PFSK-1 (cell line): ENCODE results near the gene AMMECR1.

Experiments used
- FOXP2 ChIP-seq: optimal IDR thresholded peaks from 2 replicates; pipeline ENCODE3; 2011; ENCODE audit warnings: borderline replicate concordance, control low read depth, inconsistent platforms; ENCODE audit not compliant: insufficient read depth; ENCODE audit errors: extremely low read length, extremely low read depth
- POLR2AphosphoS5 ChIP-seq: IDR thresholded peaks from 2 replicates; pipeline ENCODE4 v1.6.1; 2012; ENCODE audit warnings: low read depth, mild to moderate bottlenecking, control low read depth, low read length, moderate library complexity
- SIN3A ChIP-seq: IDR thresholded peaks from 2 replicates; pipeline ENCODE4 v1.6.1; 2012; ENCODE audit warnings: mild to moderate bottlenecking, low read length, moderate library complexity, borderline replicate concordance; ENCODE audit not compliant: insufficient read depth
- TAF1 ChIP-seq: IDR thresholded peaks from 2 replicates; pipeline ENCODE4 v1.6.1; 2012; ENCODE audit warnings: low read length, control low read depth, borderline replicate concordance; ENCODE audit not compliant: insufficient read depth
- TF ChIP-seq, protein P1 (sequence below), 2 experiments: IDR thresholded peaks; 2 replicates each; pipeline versions ENCODE4 v1.6.1 to v1.8.0; 2011 to 2012; ENCODE audit warnings: low read depth in 2 of 2, low read length in 2 of 2, control low read depth in 1 of 2, inconsistent platforms in 1 of 2, mild to moderate bottlenecking in 1 of 2, moderate library complexity in 1 of 2; ENCODE audit not compliant: insufficient read depth in 1 of 2

AMMECR1 gene

DNA sequence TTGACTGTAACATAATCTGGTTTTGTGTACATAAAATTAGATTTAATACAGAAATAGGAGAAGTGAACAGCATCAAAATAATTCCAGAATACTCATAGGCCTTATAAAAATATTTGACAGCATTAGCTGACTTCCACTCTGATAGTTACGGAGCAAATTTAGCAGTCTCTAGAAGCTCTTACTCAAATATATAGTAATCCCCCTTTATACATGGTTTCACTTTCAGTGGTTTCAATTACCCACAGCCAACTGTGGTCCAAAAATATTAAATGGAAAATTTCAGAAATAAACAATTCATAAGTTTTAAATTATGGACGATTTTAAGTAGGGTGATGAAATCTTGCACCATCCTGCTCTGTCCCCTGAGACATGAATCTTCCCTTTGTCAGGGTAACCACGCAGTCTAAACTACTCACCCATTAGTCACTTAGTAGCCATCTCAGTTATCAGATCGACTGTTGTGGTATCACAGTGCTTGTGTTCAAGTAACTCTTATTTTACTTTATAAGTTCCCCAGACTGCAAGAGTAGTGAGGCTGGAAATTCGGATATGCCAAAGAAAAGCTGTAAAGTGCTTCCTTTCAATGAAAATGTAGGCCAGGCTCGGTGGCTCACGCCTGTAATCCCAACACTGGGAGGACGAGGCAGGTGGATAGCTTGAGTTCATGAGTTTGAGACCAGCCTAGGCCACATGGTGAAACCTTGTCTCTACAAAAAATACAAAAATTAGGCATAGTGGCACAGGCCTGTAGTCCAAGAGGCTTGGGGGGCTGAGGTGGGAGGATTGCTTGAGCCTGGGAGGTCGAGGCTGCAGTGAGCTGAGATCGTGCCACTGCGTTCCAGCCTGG lies 23.5 kb upstream of the AMMECR1 start:
- TF ChIP-seq, protein P1, sequence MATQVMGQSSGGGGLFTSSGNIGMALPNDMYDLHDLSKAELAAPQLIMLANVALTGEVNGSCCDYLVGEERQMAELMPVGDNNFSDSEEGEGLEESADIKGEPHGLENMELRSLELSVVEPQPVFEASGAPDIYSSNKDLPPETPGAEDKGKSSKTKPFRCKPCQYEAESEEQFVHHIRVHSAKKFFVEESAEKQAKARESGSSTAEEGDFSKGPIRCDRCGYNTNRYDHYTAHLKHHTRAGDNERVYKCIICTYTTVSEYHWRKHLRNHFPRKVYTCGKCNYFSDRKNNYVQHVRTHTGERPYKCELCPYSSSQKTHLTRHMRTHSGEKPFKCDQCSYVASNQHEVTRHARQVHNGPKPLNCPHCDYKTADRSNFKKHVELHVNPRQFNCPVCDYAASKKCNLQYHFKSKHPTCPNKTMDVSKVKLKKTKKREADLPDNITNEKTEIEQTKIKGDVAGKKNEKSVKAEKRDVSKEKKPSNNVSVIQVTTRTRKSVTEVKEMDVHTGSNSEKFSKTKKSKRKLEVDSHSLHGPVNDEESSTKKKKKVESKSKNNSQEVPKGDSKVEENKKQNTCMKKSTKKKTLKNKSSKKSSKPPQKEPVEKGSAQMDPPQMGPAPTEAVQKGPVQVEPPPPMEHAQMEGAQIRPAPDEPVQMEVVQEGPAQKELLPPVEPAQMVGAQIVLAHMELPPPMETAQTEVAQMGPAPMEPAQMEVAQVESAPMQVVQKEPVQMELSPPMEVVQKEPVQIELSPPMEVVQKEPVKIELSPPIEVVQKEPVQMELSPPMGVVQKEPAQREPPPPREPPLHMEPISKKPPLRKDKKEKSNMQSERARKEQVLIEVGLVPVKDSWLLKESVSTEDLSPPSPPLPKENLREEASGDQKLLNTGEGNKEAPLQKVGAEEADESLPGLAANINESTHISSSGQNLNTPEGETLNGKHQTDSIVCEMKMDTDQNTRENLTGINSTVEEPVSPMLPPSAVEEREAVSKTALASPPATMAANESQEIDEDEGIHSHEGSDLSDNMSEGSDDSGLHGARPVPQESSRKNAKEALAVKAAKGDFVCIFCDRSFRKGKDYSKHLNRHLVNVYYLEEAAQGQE (IDR thresholded peaks at IDR 0.05; ENCODE audit: insufficient read depth in 1 of 2, low read depth in 2 of 2, low read length in 2 of 2) = no peak
- TF ChIP-seq SIN3A = no peak

DNA sequence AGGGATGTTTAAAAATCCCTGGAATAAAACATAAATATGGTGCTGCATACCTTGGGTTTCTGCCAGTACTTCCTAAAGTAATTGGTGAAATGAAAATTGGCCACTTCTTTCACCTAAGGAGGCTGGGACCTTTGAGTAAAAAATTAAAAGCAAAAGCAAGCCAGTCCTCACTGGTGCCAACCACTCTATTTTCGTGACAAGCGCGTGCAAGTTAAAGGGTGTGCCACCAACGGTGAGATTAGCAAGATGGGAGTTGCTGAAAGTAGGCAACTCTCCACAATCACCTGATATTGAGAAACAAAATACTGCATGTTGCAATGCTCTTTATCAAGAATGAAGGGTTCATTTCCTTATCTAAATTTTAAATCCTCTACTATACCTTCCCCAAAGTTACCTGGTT lies 21.1 kb upstream of the AMMECR1 start:
- TF ChIP-seq SIN3A (no peak), TAF1 (no peak), FOXP2 (no peak), POLR2AphosphoS5 (no peak)
- TF ChIP-seq, protein P1 (IDR thresholded peaks at IDR 0.05; ENCODE audit: insufficient read depth in 1 of 2, low read depth in 2 of 2, low read length in 2 of 2) = no peak

DNA sequence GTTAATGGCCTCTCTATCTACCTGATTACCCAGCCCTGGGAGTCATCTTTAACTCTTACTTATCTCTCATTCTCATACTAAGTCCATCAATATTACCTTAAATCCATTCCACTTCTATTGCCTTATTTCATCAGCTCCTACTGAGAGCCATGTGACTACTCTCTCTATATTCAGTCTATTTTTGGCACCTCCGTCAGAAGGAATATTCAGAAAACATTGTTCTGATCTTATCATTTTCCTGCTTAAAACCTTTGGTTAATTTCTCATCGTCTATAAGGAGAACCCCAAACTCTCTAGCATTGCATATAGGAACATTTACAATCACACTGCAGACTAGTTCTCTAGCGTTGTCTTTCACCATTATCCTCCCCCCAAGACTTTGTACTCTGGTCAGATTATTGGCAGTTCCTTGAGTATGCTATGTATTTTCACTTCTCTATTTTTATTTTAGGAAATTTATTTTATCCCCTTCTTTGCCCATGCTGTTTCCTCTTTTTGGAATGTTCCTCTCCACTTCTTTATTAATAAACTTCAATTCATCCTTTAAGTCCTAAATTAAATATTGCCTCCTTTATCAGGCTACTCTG lies 13.7 kb upstream of the AMMECR1 start:
- no peak for TF ChIP-seq TAF1
- TF ChIP-seq FOXP2 = no peak
- TF ChIP-seq, protein P1 (IDR thresholded peaks at IDR 0.05; ENCODE audit: insufficient read depth in 1 of 2, low read depth in 2 of 2, low read length in 2 of 2) = no peak
- TF ChIP-seq POLR2AphosphoS5 = no peak
- TF ChIP-seq SIN3A = no peak

DNA sequence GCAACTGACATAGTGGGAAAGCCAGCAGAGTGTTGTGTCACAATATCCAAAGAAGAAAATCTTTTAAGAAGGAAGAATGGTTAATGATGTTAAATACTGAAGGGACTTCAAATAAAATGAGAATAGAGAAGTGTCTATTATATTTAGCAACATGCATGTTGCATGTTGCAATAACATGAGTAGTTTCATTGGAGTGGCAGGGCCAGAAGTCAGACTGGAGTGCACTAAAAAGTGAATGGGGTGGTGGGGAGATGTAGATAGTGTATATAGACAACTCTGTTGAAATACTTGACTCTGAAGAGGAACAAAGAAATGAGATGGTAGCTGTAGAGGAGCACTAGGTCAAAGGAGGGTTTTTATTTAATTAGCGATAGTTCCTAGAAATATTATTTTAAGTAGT lies 9.5 kb upstream of the AMMECR1 start:
- no peak for TF ChIP-seq SIN3A
- TF ChIP-seq POLR2AphosphoS5 = no peak
- TF ChIP-seq TAF1 = no peak
- TF ChIP-seq FOXP2 = no peak
- TF ChIP-seq, protein P1 (IDR thresholded peaks at IDR 0.05; ENCODE audit: insufficient read depth in 1 of 2, low read depth in 2 of 2, low read length in 2 of 2) = no peak

DNA sequence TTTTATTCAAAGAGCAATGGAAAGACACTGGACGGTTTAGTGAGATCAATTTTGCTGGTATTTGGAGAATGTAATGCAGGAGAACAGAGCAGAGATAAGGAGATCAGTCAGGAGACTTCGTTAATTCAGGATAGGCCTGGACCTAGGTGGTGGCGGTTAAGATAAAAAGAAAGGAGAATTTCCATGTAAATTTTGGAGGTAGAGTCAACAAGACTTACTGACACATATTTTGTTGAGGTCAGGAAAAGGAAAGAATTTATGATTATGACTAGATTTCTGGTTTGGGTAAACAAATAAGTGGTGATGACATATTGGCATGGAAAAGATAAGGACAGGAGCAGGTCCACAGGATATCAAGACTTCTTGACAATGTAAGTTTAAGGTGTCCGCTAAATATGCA lies 8.8 kb upstream of the AMMECR1 start:
- no peak for TF ChIP-seq SIN3A
- TF ChIP-seq, protein P1 (IDR thresholded peaks at IDR 0.05; ENCODE audit: insufficient read depth in 1 of 2, low read depth in 2 of 2, low read length in 2 of 2) = no peak
- no peak for TF ChIP-seq FOXP2
- no peak for TF ChIP-seq POLR2AphosphoS5
- no peak for TF ChIP-seq TAF1
